HL-60 (cell line): ENCODE results near the gene NEDD4.

Experiments
- GABPA ChIP-seq: IDR thresholded peaks from 2 replicates; pipeline ENCODE4 v1.6.1; 2012; ENCODE audit warnings: low read depth
- POLR2AphosphoS5 ChIP-seq: IDR thresholded peaks from 2 replicates; pipeline ENCODE4 v1.6.1; 2012; ENCODE audit warnings: low read depth
- REST ChIP-seq: IDR thresholded peaks from 2 replicates; pipeline ENCODE4 v1.6.1; 2012; ENCODE audit warnings: low read depth; ENCODE audit not compliant: insufficient replicate concordance
- SPI1 ChIP-seq: IDR thresholded peaks from 2 replicates; pipeline ENCODE4 v1.6.1; 2012; ENCODE audit warnings: low read depth, mild to moderate bottlenecking, borderline replicate concordance
- TF ChIP-seq, protein P1 (sequence below): IDR thresholded peaks from one replicate; pipeline ENCODE4 v1.5.1; 2011; ENCODE audit warnings: low read length, control low read depth, inconsistent platforms; ENCODE audit not compliant: insufficient read depth

DNA sequence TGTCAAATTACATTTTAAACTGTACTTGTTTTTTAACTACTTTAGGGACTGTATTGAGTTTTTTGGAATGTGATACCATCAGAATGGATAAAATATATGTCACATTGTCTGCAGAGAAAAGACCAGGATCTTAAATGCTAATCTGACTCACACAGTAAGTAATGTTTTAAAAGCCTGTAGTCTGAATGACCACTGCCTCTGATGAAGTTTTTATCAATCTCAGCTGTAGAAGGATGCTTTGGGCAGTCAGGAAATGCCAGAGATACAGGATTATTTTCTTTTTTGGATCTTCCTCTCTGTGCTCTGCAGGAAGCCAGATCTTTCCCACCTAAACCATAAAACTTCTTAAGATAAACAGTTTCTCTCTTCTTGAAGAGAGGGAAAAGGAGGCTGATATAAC lies 177.4 kb downstream of the NEDD4 start:
- TF ChIP-seq POLR2AphosphoS5 = no peak
- TF ChIP-seq, protein P1, sequence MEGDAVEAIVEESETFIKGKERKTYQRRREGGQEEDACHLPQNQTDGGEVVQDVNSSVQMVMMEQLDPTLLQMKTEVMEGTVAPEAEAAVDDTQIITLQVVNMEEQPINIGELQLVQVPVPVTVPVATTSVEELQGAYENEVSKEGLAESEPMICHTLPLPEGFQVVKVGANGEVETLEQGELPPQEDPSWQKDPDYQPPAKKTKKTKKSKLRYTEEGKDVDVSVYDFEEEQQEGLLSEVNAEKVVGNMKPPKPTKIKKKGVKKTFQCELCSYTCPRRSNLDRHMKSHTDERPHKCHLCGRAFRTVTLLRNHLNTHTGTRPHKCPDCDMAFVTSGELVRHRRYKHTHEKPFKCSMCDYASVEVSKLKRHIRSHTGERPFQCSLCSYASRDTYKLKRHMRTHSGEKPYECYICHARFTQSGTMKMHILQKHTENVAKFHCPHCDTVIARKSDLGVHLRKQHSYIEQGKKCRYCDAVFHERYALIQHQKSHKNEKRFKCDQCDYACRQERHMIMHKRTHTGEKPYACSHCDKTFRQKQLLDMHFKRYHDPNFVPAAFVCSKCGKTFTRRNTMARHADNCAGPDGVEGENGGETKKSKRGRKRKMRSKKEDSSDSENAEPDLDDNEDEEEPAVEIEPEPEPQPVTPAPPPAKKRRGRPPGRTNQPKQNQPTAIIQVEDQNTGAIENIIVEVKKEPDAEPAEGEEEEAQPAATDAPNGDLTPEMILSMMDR = no peak
- TF ChIP-seq GABPA = no peak
- TF ChIP-seq REST = no peak
- no peak for TF ChIP-seq SPI1
